Muscle layer of duodenum (tissue), 2 donors: Measurements from ENCODE around the gene TP63.

Source experiments
- H3K27ac ChIP-seq: one replicate; pipeline ENCODE4 v1.7.0; 2013; ENCODE audit warnings: mild to moderate bottlenecking, low read length
- H3K27me3 ChIP-seq: one replicate; pipeline ENCODE4 v1.7.0; 2013; ENCODE audit warnings: low read depth, mild to moderate bottlenecking, control low read depth, low read length
- H3K36me3 ChIP-seq, 2 donors: one replicate each; pipeline ENCODE4 v1.7.0; 2013; ENCODE audit warnings: low read length in 2 of 2, control low read depth in 1 of 2, mild to moderate bottlenecking in 1 of 2; ENCODE audit not compliant: insufficient read depth in 2 of 2, control insufficient read depth in 1 of 2
- H3K4me1 ChIP-seq, 2 donors: one replicate each; pipeline ENCODE4 v1.7.0; 2013; ENCODE audit warnings: low read length in 2 of 2, mild to moderate bottlenecking in 2 of 2, control low read depth in 1 of 2, moderate library complexity in 1 of 2; ENCODE audit not compliant: insufficient read depth in 2 of 2, control insufficient read depth in 1 of 2
- H3K4me3 ChIP-seq, 2 donors: one replicate each; pipeline ENCODE4 v1.7.0; 2013; ENCODE audit warnings: low read length in 2 of 2, low read depth in 1 of 2, mild to moderate bottlenecking in 1 of 2
- H3K9me3 ChIP-seq, 2 donors: one replicate each; pipeline ENCODE4 v1.7.0; 2013; ENCODE audit warnings: low read length in 2 of 2, control low read depth in 1 of 2, mild to moderate bottlenecking in 1 of 2; ENCODE audit not compliant: control insufficient read depth in 1 of 2
- donor health status: healthy.

TP63 gene

DNA sequence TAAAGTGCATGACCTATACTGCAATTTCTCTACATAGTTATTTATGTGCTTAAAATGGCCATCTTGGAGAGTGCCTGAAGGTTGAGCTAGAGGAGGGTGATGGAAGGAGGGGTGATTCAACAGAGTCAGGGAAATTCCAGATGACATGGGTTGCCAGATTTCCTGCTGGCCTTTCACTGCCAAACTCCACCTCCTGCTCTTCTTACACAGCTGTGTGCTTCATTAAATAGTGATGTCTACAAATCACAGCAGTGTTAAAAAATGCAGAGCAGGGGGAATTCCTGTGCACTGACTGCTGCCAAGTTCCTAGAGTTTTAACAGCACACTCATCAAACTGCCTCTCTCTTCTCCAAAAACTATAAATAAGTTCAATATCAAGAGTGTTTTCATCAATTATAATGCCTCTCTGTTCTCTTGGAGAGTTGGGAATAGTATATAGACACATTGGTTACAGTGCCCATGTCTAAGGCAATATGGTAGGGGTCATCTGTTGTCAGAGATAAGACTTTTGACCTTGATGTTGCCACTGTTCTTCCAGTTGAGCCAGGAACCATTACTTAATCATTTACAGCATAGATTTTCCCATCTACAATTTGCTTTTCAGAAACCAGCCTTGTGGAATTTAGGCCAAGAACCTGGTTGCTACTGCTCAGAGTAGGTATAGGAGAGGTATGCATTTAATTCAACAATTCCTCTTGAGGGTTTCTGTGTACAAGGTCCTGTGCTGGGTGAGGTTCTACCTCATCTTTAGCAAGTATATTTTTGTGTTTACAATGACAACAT is 79.6 kb downstream of the TP63 start:
- Histone ChIP-seq H3K36me3 (no peaks in the 10 kb centered on the region), H3K27ac (no peak overlapping the region), H3K4me3 (no peak overlapping the region), H3K9me3 (no peaks in the 10 kb centered on the region), H3K4me1 (peaks cover 0 to 10% of the 10 kb centered on the region in 2 donors), H3K27me3 (no peaks in the 10 kb centered on the region)

DNA sequence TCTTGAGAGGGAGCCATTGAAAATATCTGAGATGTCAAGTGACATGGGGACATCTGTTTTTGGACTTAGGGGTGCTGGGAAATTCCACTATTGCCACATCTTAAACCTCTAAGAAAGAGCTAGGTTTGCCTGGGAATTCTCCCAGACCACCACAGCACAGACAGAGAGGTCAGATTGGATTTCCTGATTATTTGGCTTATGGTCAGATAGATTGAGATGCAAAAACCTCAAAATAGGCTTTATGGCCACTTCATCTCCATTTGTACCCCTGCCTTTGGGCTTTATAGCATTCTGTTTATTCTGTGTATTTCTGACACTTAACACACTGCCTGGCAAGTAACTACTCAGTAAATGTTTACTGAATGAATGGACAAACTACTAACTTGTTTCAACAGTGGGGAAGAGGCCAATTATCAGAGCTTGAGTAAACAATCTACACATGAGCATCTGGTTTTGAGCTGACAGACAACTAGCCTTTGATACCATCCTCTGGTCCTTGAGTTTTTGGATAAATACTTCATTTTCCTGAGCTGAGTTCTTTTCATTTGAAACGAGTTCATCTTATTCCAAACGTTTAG is 81.8 kb downstream of the TP63 start:
- no peaks in the 10 kb centered on the region for H3K27me3 ChIP-seq
- H3K36me3 ChIP-seq = no peaks in the 10 kb centered on the region
- H3K4me1 ChIP-seq = peaks cover 0 to 10% of the 10 kb centered on the region in 2 donors
- no peaks in the 10 kb centered on the region for H3K9me3 ChIP-seq
- H3K4me3 ChIP-seq = no peak overlapping the region
- no peak overlapping the region for H3K27ac ChIP-seq

DNA sequence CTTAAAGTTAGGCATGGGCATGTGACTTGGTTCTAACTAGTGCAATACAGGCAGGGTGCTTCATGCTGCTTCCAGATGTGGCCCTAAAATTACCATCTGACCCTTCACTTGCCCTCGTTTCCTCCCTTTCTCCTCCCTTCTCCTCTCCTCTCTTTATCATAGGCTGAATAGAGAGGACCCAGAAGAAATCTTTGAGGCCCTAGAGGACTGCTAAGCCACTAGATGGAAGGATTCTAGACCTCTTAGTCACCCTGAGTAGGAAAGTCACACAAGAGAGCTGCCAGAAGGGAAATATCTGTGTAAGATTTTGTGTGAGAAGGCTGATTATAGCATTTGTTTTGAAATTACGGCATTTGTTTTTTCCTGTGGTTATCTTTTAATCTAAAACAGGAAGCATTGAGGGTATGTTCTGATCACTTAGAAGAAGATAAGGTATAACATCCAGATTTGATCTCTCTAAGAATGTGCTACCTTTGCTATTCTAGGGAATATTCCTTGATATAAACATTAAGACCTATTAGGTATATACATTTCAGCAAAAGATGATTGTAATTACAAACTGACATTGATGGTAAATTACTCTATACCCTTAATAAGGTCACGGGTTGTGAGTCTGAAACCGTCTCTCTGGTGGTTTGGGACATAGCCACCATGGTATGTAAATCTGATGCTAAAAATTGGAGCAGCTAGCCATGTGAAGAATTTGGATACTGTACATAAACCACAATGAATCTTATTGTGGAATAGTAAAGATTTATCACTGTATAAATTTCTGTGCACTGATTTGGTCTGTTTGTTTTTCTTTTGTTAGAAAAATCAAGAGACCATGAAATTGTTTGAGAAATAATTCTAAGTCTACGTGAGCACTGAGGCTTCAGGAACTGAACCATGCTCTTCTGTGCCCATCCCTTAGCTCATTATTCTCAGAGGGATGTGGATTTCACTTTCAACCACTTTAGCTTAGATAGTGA is 84.1 kb downstream of the TP63 start:
- Histone ChIP-seq H3K4me1 (peaks cover 0 to 10% of the 10 kb centered on the region in 2 donors), H3K9me3 (no peaks in the 10 kb centered on the region), H3K36me3 (no peaks in the 10 kb centered on the region), H3K27me3 (no peaks in the 10 kb centered on the region), H3K27ac (no peak overlapping the region), H3K4me3 (no peak overlapping the region)

DNA sequence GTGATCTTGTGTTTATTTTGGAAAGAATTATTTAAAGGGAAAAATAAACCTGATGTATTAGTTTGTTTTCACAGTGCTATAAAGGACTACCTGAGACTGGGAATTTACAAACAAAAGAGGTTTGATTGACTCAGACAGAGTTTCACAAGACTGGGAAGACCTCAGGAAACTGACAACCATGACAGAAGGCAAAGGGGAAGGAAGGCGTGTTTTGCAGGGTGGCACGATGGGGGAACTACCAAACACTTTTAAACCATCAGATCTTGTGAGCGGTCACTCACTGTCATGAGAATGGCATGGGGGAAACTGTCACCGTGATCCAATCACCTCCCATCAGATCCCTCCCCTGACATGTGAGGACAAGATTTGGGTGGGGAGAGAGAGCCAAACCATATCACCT is 87.0 kb downstream of the TP63 start:
- Histone ChIP-seq H3K27me3 (no peaks in the 10 kb centered on the region), H3K4me3 (no peak overlapping the region), H3K27ac (no peak overlapping the region), H3K4me1 (no peaks in the 10 kb centered on the region), H3K36me3 (no peaks in the 10 kb centered on the region), H3K9me3 (no peaks in the 10 kb centered on the region)

DNA sequence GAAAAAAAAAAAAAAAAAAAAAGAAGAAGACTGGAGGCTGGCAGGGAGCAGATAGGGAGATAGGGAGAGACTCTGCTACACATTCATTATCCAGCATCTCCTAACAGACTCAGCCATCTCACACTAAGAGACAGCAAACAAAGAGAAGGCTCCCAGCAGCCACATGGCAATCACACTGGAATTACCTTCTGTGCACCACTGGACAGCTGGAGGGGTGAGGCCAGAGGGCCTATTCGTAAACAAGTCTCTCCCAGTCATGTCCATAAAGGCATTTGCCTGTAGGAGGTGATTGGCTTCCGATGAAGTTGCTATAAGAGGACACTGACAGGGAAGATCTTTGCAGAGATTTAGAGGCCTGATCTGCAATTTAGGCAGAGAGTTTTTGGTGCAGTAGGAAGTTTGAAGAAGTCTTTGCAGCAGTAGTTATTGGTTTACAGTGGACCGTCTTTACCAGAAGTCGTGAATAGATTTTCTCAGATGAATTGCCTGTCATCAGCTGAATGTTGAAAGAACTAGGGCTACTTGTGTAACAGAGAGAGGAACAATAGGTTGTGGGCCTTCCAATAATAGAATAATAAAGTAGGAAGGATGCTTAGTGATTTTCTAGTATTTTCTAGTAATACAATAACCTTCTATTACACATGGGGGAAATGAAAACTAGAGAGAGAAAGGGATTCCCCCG is 89.7 kb downstream of the TP63 start:
- H3K9me3 ChIP-seq = no peaks in the 10 kb centered on the region

DNA sequence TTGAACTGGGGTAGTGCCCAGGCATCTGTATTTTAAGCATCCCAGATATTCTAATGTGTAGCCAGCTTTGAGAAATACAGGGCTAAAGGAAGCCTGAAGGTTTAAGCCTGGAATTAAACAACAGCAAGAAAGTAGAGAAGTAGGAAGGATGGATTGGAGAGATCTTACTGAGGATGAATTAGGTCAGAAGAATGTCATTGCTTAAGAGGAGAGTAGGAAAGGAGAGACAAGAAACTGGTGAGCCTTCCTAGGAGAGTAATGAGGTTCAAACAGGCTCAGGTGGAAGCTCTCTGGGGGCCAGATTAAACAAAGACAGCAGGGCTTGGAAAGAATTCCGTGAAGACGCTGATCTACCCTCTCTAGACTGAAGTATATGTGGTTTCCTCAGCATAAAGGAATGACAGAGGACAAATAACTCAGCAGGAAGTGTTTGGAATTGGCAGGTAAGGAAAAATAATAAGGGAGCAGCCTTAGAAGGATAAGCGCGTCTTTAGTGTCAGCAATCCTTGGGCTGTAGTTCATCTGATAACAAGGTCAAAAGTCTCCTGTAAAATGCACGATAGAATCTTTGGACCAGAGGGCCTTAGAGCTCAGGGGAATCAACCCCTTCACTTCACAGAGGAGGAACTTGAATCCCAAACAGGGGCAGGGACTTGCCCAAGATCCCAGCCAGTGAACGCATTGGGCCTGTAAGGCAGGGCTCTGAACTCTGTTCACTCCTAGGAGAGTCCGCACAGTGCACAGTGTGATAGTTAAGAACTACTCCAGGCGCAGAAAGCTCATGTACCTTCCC is 90.9 kb downstream of the TP63 start:
- no peak overlapping the region for H3K27ac ChIP-seq
- no peak overlapping the region for H3K4me3 ChIP-seq
- H3K27me3 ChIP-seq = no peaks in the 10 kb centered on the region

More for the DNA sequence above, 89.7 kb downstream of the TP63 start:
- no peak overlapping the region for H3K4me3 ChIP-seq
- no peak overlapping the region for H3K27ac ChIP-seq
- H3K27me3 ChIP-seq = no peaks in the 10 kb centered on the region
- H3K36me3 ChIP-seq = no peaks in the 10 kb centered on the region
- no peaks in the 10 kb centered on the region for H3K4me1 ChIP-seq

DNA sequence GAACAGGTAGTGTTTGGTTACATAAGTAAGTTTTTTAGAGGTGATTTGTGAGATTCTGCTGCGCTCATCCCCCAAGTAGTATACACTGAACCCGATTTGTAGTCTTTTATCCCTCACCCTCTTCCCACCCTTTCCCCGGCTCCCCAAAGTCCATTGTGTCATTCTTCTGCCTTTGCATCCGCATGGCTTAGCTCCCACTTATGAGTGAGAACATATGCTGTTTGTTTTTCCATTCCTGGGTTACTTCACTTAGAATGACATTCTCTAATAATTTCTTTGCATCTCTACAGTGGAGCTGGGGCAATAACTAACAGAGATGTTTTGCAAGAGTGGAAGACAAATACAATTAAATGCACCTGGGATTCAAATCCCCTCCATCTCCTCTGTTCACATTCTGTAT is 93.2 kb downstream of the TP63 start:
- Histone ChIP-seq H3K27me3 (no peaks in the 10 kb centered on the region), H3K4me1 (no peaks in the 10 kb centered on the region), H3K27ac (no peak overlapping the region), H3K9me3 (no peaks in the 10 kb centered on the region), H3K4me3 (no peak overlapping the region), H3K36me3 (no peaks in the 10 kb centered on the region)

More for the DNA sequence above, 90.9 kb downstream of the TP63 start:
- Histone ChIP-seq H3K4me1 (no peaks in the 10 kb centered on the region), H3K9me3 (no peaks in the 10 kb centered on the region), H3K36me3 (no peaks in the 10 kb centered on the region)

DNA sequence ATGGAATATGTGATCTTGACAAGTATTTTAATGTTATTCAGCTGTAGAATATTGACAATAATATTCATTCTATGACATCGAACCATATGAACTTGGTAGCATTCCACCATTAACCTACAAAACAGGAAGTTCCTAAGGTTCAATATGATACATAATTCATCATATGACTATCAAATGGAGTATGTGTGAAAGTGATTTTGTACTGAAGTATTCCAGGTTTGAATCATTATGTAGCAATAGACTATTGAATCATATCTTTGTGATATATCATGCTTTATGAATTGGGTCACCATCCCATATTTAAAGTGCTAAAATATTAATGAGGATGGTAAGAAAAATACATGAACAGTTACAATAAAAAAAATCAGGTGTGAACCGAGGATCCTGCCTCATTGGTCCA is 95.1 kb downstream of the TP63 start:
- Histone ChIP-seq H3K9me3 (no peaks in the 10 kb centered on the region), H3K4me1 (no peaks in the 10 kb centered on the region), H3K27ac (no peak overlapping the region), H3K4me3 (no peak overlapping the region), H3K27me3 (no peaks in the 10 kb centered on the region), H3K36me3 (no peaks in the 10 kb centered on the region)

DNA sequence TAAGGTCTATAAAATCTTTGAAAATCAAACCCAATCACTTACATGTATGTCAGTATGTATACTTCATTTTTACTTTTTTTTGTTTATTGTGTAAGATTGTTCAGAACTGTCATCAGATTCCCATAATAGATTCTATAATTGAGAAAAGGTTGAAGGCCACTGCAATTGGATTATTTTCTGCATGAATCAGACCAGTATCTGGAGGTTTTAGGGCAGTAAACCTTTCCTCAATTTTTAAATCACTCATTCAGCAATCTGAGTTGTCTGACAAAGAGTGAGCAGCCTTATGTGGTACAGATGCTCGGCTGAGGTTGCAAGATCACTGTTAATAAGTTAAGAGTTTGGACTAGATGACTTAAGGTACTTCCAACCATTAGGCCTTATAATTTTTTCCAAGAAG is 96.0 kb downstream of the TP63 start:
- Histone ChIP-seq H3K9me3 (no peaks in the 10 kb centered on the region), H3K27me3 (no peaks in the 10 kb centered on the region), H3K4me3 (no peak overlapping the region), H3K27ac (no peak overlapping the region), H3K4me1 (no peaks in the 10 kb centered on the region), H3K36me3 (no peaks in the 10 kb centered on the region)

DNA sequence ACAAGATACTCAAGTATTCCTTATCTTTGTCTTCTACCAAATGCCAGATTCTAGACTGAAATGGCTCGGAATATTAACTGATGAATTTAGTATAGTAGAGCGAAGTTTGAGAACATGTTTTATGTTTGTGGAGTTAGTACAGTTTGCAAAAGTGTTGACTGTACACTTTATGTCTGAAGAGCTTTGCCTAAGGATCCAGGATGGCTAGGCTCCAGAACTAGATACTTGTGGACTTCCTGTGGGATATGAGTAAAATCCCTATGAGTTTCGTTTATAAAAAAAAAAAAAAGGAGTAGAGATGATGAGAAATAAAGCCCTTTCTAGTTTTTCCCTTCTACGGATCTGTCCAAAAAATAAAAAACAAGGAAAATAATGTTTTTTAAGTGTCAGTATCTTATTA is 96.7 kb downstream of the TP63 start:
- H3K36me3 ChIP-seq = no peaks in the 10 kb centered on the region
- no peaks in the 10 kb centered on the region for H3K9me3 ChIP-seq
- no peak overlapping the region for H3K27ac ChIP-seq
- no peaks in the 10 kb centered on the region for H3K4me1 ChIP-seq
- no peak overlapping the region for H3K4me3 ChIP-seq
- H3K27me3 ChIP-seq = no peaks in the 10 kb centered on the region
